Upper lobe of left lung (tissue), 6 donors: Measurements from ENCODE around the gene TIAL1. TPM values are rescaled to one million over a fixed set of nuclear protein-coding genes. Genes with fewer than 3 reads are reported as not detected.
A peak's percentile ranks its signal among the peaks of the same experiment; 100 is the strongest.

Experiments used
- ATAC-seq, 2 donors: fragments of 200-7000 bp; cut with Tn5 transposase; one replicate each; pipeline ENCODE4 v1.9.1; 2022; ENCODE audit warnings: mild to moderate bottlenecking in 2 of 2, moderate library complexity in 2 of 2; ENCODE audit not compliant: low FRiP score in 2 of 2
- DNase-seq, 2 donors: peaks; one replicate each; pipeline ENCODE4 v3.0.0-alpha.2; 2019 to 2020
- H3K27ac ChIP-seq, 4 donors: fragments of 200-600 bp; sonication (generic); one replicate each; pipeline ENCODE4 v1.5.1; 2016 to 2019
- H3K27me3 ChIP-seq, 4 donors: fragments of 200-600 bp; sonication (generic); one replicate each; pipeline ENCODE4 v1.5.1; 2017 to 2019
- H3K36me3 ChIP-seq, 4 donors: fragments of 200-600 bp; sonication (generic); one replicate each; pipeline ENCODE4 v1.5.1; 2016 to 2019
- H3K4me1 ChIP-seq, 4 donors: fragments of 200-600 bp; sonication (generic); one replicate each; pipeline ENCODE4 v1.5.1; 2018 to 2019
- H3K4me3 ChIP-seq, 4 donors: fragments of 200-600 bp; sonication (generic); one replicate each; pipeline ENCODE4 v1.5.1; 2017 to 2019; ENCODE audit warnings: mild to moderate bottlenecking in 2 of 4, moderate library complexity in 1 of 4
- H3K9me3 ChIP-seq, 4 donors: fragments of 200-600 bp; sonication (generic); one replicate each; pipeline ENCODE4 v1.5.1; 2018 to 2019
- CTCF ChIP-seq, 6 experiments: fragments of 450-650 bp in 4 of 6; fragments of 200-600 bp in 2 of 6; sonication (generic) in 2 of 6; IDR thresholded peaks; one replicate each; pipeline ENCODE4 v1.5.1; 2016 to 2019; ENCODE audit warnings: antibody characterized with exemption in 6 of 6
- EP300 ChIP-seq, 4 donors: sonication (generic); formaldehyde crosslinking; IDR thresholded peaks; one replicate each; pipeline ENCODE4 v1.5.1; 2017; ENCODE audit warnings: antibody characterized with exemption in 4 of 4, control low read depth in 2 of 4
- POLR2A ChIP-seq, 4 donors: fragments of 450-650 bp; IDR thresholded peaks; one replicate each; pipeline ENCODE4 v1.5.1; 2016 to 2017; ENCODE audit warnings: antibody characterized with exemption in 4 of 4, mild to moderate bottlenecking in 2 of 4
- POLR2AphosphoS5 ChIP-seq, 2 donors: sonication (generic); formaldehyde crosslinking; IDR thresholded peaks; one replicate each; pipeline ENCODE4 v1.5.1; 2017; ENCODE audit warnings: antibody characterized with exemption in 2 of 2
- WGBS, 2 donors: methylation state at CpG; one replicate each; pipeline ENCODE4 v1.1.5; 2017 to 2018; 5-methylcytosine and 5-hydroxymethylcytosine counted together
- total RNA-seq, 6 donors: library from RNA; depleted of rRNA in 4 of 6; stranded (reverse); fragments of >200 nt in 4 of 6; gene quantifications; one replicate each; pipeline versions ENCODE4 v1.1.0 to v1.2.1, GENCODE V29; 2016 to 2021
- donor health status: DM: no; HTN: no; CAD: no; lungs with moderate emphysema.
- donor health status: DM: no; HTN: yes; CAD: no; lungs with severe emphysema.

TIAL1 gene
- 100 to 1,000 TPM in 2 of 6 donors, 10 to 100 TPM in 4; 53.3 to 112 (median 87.9) TPM for total RNA-seq

- peak within 1 kb of the TSS; percentile 64 to 97 (median 86) for H3K4me3 ChIP-seq
- peaks cover 0 to 4% (median 0%) of the 10 kb centered on the region in 4 donors for H3K36me3 ChIP-seq
- ATAC-seq (peak; percentile 97 to 99), DNase-seq (peak; percentile 97 to 100)
- peaks cover 40 to 48% (median 43%) of the 10 kb centered on the region in 4 donors for H3K4me1 ChIP-seq
- no peaks in the 10 kb centered on the region for H3K27me3 ChIP-seq
- WGBS, 2 donors = 0 to 1% methylated on average over 29 to 49 of the region's 66 CpGs
- H3K27ac ChIP-seq = peak within 1 kb of the TSS; percentile 90 to 99 (median 96)
- H3K9me3 ChIP-seq = no peaks in the 10 kb centered on the region
- TF ChIP-seq POLR2AphosphoS5 (IDR thresholded peaks at IDR 0.05) = peak; percentile 54 to 81
- peak in 1 of 6 experiments; percentile 29 for TF ChIP-seq CTCF (IDR thresholded peaks at IDR 0.05)
- TF ChIP-seq POLR2A (IDR thresholded peaks at IDR 0.05) = peak in 3 of 4 donors; percentile 56 to 87 (median 86)
- TF ChIP-seq EP300 (IDR thresholded peaks at IDR 0.05) = no peak
These were observed at the start of gene TIAL1 for GRCh38 chr10:119596537-119597404. TIAL1 (minus strand) TSS chr10:119596964; CDS start chr10:119596465, 499 bp downstream.

- H3K27ac ChIP-seq = no peak overlapping the region
- no peaks in the 10 kb centered on the region for H3K36me3 ChIP-seq
- H3K4me3 ChIP-seq = no peak overlapping the region
- 88 to 96% methylated on average over 3 of the region's 3 CpGs for WGBS, 2 donors
- H3K4me1 ChIP-seq = no peaks in the 10 kb centered on the region
- ATAC-seq (no peak), DNase-seq (no peak)
- H3K27me3 ChIP-seq = no peaks in the 10 kb centered on the region
- H3K9me3 ChIP-seq = peaks cover 0 to 7% (median 0%) of the 10 kb centered on the region in 4 donors
- no peak for TF ChIP-seq EP300 (IDR thresholded peaks at IDR 0.05)
- TF ChIP-seq CTCF (IDR thresholded peaks at IDR 0.05) = no peak
- no peak for TF ChIP-seq POLR2A (IDR thresholded peaks at IDR 0.05)
- no peak for TF ChIP-seq POLR2AphosphoS5 (IDR thresholded peaks at IDR 0.05)
These were observed 48.2 kb upstream of the TIAL1 start for GRCh38 chr10:119644994-119645393.

GRCh38 chr10:119644205-119644814, 47.5 kb upstream of the TIAL1 start:
- Histone ChIP-seq H3K4me1 (no peaks in the 10 kb centered on the region), H3K27me3 (no peaks in the 10 kb centered on the region), H3K27ac (no peak overlapping the region), H3K36me3 (no peaks in the 10 kb centered on the region), H3K9me3 (peaks cover 0 to 7% (median 0%) of the 10 kb centered on the region in 4 donors), H3K4me3 (no peak overlapping the region)
- TF ChIP-seq POLR2A (IDR thresholded peaks at IDR 0.05) (no peak), POLR2AphosphoS5 (IDR thresholded peaks at IDR 0.05) (no peak), CTCF (IDR thresholded peaks at IDR 0.05) (no peak), EP300 (IDR thresholded peaks at IDR 0.05) (no peak)
- no peak for ATAC-seq
- DNase-seq = no peak
- 77 to 78% methylated on average over 13 to 15 of the region's 15 CpGs for whole genome bisulfite sequencing, 2 donors

- H3K27me3 ChIP-seq = no peaks in the 10 kb centered on the region
- WGBS, 2 donors = 83 to 90% methylated on average over 15 of the region's 15 CpGs
- peaks cover 0 to 7% (median 0%) of the 10 kb centered on the region in 4 donors for H3K9me3 ChIP-seq
- ATAC-seq (no peak), DNase-seq (no peak)
- no peaks in the 10 kb centered on the region for H3K4me1 ChIP-seq
- H3K36me3 ChIP-seq = no peaks in the 10 kb centered on the region
- TF ChIP-seq POLR2AphosphoS5 (IDR thresholded peaks at IDR 0.05) (no peak), EP300 (IDR thresholded peaks at IDR 0.05) (no peak), CTCF (IDR thresholded peaks at IDR 0.05) (no peak)
- no peak overlapping the region for H3K4me3 ChIP-seq
- H3K27ac ChIP-seq = no peak overlapping the region
These were observed 46.8 kb upstream of the TIAL1 start for GRCh38 chr10:119643306-119644204.
